Central memory CD8-positive, alpha-beta T cell (primary cell): ENCODE results near the gene ZBTB7A.

Experiments
- ATAC-seq: fragments of 150-1000 bp; cut with Tn5 transposase; replicated peaks from 2 replicates; pipeline ENCODE4 v1.10.0; 2022; ENCODE audit warnings: mild to moderate bottlenecking, moderate FRiP score, moderate number of reproducible peaks; ENCODE audit not compliant: poor library complexity, severe bottlenecking; ENCODE audit errors: extremely low read depth
- DNase-seq, 2 donors: peaks; one replicate each; pipeline ENCODE4 v3.0.0; 2021; ENCODE audit warnings: low spot score in 2 of 2
- H3K27ac Mint-ChIP-seq: one replicate; pipeline ENCODE4 v1.8.0; 2022; ENCODE audit warnings: low read depth, mild to moderate bottlenecking, moderate library complexity, mixed read lengths
- H3K27me3 Mint-ChIP-seq: one replicate; pipeline ENCODE4 v1.8.0; 2022; ENCODE audit warnings: mixed read lengths
- H3K36me3 Mint-ChIP-seq: one replicate; pipeline ENCODE4 v1.8.0; 2022; ENCODE audit warnings: mild to moderate bottlenecking, moderate library complexity, mixed read lengths; ENCODE audit not compliant: insufficient read depth
- H3K4me1 Mint-ChIP-seq: one replicate; pipeline ENCODE4 v1.8.0; 2022; ENCODE audit warnings: mixed read lengths
- H3K4me3 Mint-ChIP-seq: one replicate; pipeline ENCODE4 v1.8.0; 2022; ENCODE audit warnings: mild to moderate bottlenecking, moderate library complexity, mixed read lengths
- H3K9me3 Mint-ChIP-seq: one replicate; pipeline ENCODE4 v1.8.0; 2022; ENCODE audit warnings: mixed read lengths

ZBTB7A gene

DNA sequence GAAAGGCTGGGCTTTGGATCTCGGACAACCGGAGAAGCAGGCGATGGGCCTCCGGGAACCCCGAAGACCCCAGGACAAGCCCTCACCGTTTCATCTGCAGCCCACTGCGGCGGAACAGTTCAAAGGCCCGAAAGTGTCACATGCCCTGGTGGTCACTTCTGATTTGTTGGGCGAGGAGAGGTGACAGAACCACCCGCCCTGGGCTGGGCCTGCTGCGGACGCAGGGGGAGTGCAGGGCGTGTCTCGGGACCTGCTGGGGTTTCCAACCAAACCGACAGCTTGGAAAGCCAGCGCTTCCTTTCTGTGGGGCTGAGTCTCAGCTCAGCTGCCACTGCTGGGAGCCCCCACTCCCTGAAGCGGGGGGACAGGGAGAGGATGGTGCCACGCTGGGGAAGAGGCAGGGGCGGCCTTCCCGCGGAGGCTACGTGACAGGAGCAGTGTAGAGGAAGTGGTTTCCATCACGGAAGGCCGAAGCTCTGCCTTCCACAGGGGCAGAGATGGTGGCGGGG is 22.8 kb upstream of the ZBTB7A start:
- Mint-ChIP-seq H3K27ac (peak overlapping the region; percentile 90), H3K4me3 (peak overlapping the region; percentile 68), H3K4me1 (peaks cover 32% of the 10 kb centered on the region), H3K9me3 (no peaks in the 10 kb centered on the region), H3K27me3 (no peaks in the 10 kb centered on the region), H3K36me3 (peaks cover 15% of the 10 kb centered on the region)
- DNase-seq (peak; percentile 37 to 49), ATAC-seq (peak; percentile 35)

DNA sequence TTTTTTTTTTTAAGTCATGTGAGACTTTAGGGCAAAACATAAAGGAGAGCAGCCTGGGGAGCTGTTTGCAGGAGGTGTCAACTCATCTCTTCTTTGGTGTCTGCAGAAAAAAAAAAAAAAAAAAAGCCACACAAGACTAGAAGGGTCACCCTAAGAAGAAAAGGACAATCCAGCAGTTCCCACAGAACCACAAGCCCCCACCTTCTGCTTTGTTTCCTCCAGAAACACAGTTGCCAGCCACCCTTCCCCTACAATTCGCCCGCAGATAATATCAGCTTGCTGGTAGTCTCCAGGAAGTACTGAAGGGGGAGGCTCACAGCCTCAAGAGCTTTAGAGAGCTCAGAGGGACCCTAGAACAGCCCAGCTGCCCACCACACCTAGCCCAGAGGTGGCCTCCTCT is 22.3 kb upstream of the ZBTB7A start:
- peaks cover 37% of the 10 kb centered on the region for H3K4me1 Mint-ChIP-seq
- peaks cover 15% of the 10 kb centered on the region for H3K36me3 Mint-ChIP-seq
- H3K4me3 Mint-ChIP-seq: peak overlapping the region; percentile 68
- no peaks in the 10 kb centered on the region for H3K9me3 Mint-ChIP-seq
- ATAC-seq (peak; percentile 81), DNase-seq (peak; percentile 42 to 67)
- no peaks in the 10 kb centered on the region for H3K27me3 Mint-ChIP-seq
- H3K27ac Mint-ChIP-seq: peak overlapping the region; percentile 90

DNA sequence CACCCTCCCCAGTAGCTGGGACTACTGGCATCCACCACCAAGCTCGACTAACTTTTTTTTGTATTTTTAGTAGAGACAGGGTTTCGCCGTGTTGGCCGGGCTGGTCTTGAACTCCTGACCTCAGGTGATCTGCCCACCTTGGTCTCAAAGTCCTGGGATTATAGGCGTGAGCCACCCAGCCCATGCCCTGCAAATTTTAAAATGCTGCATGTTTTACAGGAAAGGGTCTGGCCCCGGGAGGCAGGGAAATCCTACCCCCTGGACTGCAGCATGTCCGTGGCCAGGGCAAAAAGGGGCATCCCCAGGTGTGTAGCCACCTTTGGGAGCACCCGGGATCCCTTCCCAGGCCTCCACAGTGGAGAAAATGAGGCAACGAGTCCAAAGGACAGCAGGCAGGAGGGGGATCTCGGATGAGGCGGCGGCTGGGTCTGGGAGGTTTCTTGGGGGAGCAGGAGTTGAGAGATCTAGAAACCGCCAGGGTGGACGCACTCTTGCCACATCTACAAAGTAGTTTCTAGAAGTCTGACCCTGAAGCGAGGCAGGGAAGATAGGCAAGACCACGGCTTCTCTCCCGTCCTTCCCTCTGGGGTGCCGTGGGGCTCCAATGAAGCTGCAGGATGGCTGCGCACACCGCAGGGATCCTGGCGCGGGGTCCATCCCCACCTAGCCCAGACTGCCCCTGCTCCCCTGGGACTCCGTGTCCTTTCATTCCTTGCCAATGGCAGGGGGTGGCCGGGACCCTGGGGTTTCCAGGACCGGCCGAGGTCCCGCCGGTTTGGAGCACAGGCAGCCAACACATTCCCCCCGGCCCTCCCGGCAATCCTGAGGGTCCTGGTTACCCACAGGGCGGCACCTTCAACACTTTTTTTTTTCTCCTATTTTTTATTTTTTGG is 21.3 kb upstream of the ZBTB7A start:
- H3K9me3 Mint-ChIP-seq: no peaks in the 10 kb centered on the region

DNA sequence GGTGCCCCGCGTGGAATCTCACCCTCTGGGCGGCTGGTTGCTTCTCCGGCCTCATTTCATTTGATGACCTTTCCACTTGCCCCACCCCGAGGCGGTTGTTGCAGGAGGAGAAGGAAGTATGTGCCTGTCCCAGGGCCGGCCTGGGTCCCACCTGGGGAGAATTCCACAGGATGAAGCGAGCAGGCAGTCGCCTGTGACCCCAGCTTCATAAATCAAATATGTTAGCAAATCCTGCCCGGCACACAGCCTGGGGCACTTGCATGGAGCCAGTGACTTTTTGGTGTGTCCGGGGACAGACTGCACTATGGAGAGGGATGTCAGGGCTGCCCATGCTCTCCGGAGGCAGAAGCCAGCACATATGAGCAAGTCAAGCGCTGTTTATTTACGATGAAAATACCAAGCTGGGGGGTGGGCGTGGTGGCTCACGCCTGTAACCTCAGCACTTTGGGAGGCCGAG is 19.7 kb upstream of the ZBTB7A start:
- ATAC-seq: no peak
- Mint-ChIP-seq H3K27me3 (no peaks in the 10 kb centered on the region), H3K4me1 (peaks cover 46% of the 10 kb centered on the region), H3K4me3 (peak overlapping the region; percentile 68), H3K36me3 (peaks cover 11% of the 10 kb centered on the region), H3K27ac (peak overlapping the region; percentile 10), H3K9me3 (no peaks in the 10 kb centered on the region)
- DNase-seq: no peak

More for the DNA sequence above, 21.3 kb upstream of the ZBTB7A start:
- Mint-ChIP-seq H3K4me3 (peak overlapping the region; percentile 68), H3K27ac (peak overlapping the region; percentile 90), H3K36me3 (peaks cover 13% of the 10 kb centered on the region), H3K27me3 (no peaks in the 10 kb centered on the region), H3K4me1 (peaks cover 44% of the 10 kb centered on the region)
- DNase-seq: no peak
- ATAC-seq: no peak

DNA sequence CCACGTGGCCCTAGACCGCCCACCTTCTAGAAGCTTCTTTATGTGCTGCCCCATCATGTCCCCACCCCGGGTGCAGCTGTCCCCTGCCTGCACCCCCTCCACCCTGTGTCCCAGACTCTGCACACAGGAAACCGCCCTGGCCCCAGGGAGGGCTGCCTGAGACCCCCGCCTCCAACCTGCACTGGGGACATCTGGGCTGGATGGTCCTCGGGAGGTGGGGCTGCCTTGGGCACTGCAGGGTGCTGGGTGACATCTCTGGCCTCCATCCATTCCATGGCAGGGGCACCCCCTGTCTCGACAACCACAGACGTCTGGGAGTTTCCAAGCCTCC is 17.8 kb upstream of the ZBTB7A start:
- H3K4me3 Mint-ChIP-seq: peak overlapping the region; percentile 66
- H3K27me3 Mint-ChIP-seq: no peaks in the 10 kb centered on the region
- no peaks in the 10 kb centered on the region for H3K9me3 Mint-ChIP-seq
- no peak for DNase-seq
- peaks cover 40% of the 10 kb centered on the region for H3K4me1 Mint-ChIP-seq
- peak overlapping the region; percentile 87 for H3K27ac Mint-ChIP-seq
- ATAC-seq: no peak
- H3K36me3 Mint-ChIP-seq: peaks cover 7% of the 10 kb centered on the region

DNA sequence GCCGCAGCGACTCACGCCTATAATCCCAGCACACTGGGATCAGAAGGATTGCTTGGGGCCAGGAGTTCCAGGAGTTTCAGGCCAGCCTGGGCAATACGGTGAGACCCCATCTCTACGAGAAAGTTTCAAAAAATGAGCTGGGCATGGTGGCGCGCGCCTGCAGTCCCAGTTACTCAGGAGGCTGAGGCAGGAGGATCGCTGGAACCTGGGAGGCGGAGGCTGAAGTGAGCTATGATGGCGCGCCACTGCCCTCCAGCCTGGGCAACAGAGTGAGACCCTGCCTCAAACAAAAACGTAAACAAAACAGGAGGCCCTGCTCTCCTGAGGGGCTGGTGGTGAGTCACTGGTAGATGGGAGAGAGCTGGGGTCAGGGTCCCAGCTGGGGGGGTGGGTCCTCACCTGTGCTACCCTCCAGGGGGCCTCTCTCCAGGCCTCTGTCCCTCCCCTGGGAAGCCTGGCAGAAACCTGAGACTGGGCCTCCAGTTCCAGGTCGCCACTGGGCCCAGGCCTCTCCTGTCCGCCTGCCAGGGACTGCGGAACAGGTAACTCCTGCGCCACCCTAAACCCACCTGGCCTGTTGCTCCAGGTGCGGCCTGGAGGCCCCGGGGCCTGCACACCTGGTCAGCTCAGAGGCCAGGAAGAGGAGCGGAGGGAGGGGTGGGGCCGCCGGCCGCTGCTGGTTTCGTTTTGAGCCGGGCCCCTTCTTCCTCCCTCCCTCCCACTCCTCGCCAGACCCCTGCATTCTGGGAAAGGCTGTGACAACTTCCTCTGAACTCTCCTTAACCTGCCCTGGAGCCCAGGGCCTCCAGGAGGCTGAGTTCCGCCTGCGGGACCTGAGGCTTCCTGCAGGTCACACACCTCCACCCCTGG is 17.2 kb upstream of the ZBTB7A start:
- H3K9me3 Mint-ChIP-seq: no peaks in the 10 kb centered on the region
- H3K36me3 Mint-ChIP-seq: peaks cover 5% of the 10 kb centered on the region
- peak overlapping the region; percentile 87 for H3K27ac Mint-ChIP-seq
- H3K4me1 Mint-ChIP-seq: peaks cover 34% of the 10 kb centered on the region
- H3K4me3 Mint-ChIP-seq: peak overlapping the region; percentile 66
- peak; percentile 35 for ATAC-seq
- H3K27me3 Mint-ChIP-seq: no peaks in the 10 kb centered on the region
- DNase-seq: peak in 1 of 2 donors; percentile 42

DNA sequence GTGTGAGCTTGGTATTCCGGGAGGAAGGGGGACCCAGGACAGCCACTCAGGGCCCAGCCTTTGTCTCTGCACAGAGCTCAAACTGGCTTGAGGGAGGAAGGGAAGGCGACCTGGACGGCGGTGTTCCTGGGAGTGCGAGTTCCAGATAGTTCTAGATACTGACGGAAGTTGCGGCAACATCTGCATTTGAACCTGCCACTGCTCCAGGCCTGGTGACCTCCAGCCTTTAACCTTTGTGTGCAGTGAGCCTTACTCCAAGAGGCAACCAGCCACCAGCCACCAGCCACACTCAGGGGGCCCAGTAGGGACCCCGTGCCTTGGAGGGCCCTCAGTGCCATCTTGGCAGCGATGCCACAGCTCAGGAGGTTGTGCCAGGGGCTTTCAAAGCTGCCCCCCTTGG is 15.5 kb upstream of the ZBTB7A start:
- Mint-ChIP-seq H3K27me3 (no peaks in the 10 kb centered on the region), H3K4me1 (peaks cover 24% of the 10 kb centered on the region), H3K4me3 (no peak overlapping the region), H3K36me3 (no peaks in the 10 kb centered on the region), H3K9me3 (no peaks in the 10 kb centered on the region), H3K27ac (peak overlapping the region; percentile 68)
- no peak for DNase-seq
- no peak for ATAC-seq

DNA sequence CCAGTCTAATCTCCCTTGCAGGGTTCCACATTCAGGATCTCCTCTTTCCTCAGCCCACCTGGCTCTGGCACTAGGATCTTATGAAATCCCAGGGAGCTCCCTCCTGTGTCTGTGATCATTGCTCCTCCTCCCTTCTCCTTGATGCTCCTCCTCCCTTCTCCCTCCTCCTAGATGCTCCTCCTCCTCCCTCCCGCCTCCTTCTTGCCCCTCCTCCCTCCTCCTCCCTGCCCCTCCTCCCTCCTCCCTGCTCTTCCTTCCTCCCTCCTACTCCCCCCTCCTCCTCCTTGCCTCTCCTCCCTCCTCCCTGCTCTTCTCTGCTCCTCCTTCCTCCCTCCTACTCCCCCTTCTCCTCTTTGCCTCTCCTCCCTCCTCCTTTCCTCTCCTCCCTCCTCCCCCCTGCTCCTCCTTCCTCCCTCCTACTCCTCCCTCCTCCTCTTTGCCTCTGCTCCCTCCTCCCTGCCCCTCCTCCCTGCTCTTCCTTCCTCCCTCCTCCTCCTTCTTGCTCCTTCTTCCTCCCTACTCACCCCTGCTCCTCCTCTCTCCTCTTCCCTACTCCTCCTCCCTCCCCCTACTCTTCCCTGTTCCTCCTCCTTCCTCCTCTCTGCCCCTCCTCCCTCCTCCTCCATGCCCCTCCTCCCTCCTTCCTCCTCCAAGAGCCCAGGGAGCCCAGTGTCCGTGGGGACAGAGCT is 14.9 kb upstream of the ZBTB7A start:
- ATAC-seq: no peak
- Mint-ChIP-seq H3K9me3 (no peaks in the 10 kb centered on the region), H3K27ac (peak overlapping the region; percentile 68)

DNA sequence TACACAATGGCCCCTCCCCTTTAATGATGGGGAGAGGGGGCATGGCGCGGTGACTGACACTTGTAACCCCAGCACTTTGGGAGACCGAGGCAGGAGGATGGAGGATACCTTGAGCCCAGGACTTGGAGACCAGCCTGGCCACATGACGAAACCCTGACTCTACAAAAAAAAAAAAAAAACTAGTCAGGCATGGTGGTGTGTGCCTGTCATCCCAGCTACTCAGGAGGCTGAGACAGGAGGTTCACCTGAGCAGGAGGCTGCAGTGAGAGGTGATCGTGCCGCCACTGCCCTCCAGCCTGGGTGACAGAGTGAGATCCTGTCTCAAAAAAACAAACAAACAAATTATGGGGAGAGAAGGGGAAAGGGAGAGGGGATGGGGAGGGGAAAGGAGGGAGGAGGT is 13.8 kb upstream of the ZBTB7A start:
- H3K27me3 Mint-ChIP-seq: no peaks in the 10 kb centered on the region
- H3K4me1 Mint-ChIP-seq: peaks cover 24% of the 10 kb centered on the region
- ATAC-seq: no peak
- H3K27ac Mint-ChIP-seq: peak overlapping the region; percentile 68
- no peak overlapping the region for H3K4me3 Mint-ChIP-seq
- no peaks in the 10 kb centered on the region for H3K9me3 Mint-ChIP-seq
- no peaks in the 10 kb centered on the region for H3K36me3 Mint-ChIP-seq
- DNase-seq: no peak

More for the DNA sequence above, 14.9 kb upstream of the ZBTB7A start:
- Mint-ChIP-seq H3K27me3 (no peaks in the 10 kb centered on the region), H3K36me3 (no peaks in the 10 kb centered on the region), H3K4me3 (no peak overlapping the region), H3K4me1 (peaks cover 24% of the 10 kb centered on the region)
- DNase-seq: no peak

DNA sequence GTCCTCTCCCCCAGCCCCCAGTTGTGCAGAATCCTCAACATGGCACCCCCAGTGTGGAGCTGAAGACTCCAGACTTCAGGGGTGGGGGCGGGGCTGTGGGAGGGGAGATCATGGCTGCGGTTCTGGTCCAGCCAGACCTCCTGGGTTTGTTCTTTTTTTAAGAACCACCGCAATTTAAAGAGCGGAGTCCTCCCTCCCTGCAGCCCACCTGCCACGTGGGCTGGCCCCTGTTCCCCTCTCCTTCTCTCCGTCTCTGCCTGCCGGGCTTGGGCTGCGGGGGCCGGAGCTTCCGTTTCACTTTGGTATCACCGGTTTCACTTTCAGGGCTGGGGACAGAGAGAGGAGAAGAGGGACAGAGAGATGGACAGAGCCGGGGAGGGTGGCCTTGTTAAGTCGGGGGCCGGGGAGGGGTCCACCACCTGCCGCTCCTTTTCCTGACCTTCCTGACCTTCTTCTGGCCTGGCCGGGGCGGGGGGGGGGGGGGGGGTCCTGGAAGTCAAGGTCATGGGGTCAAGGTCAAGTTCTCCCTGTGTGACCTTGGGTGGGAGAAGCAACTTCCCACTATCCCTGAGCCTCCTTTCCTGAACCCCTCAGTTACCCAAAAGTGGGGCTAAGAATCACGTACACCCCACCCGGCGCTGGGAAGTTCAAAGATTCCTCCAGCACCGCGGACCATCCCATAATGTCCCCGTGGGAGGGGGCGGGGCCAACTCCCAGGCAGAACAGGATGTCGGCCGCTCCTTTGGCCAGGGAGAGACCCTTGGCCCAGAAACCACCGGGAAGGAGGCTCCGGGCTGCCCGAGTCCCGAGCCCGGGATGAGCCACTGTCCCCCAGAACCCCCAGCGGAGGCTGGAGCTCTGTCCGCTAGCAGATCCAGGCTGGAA is 11.3 kb upstream of the ZBTB7A start:
- no peaks in the 10 kb centered on the region for H3K9me3 Mint-ChIP-seq
- no peak for DNase-seq

DNA sequence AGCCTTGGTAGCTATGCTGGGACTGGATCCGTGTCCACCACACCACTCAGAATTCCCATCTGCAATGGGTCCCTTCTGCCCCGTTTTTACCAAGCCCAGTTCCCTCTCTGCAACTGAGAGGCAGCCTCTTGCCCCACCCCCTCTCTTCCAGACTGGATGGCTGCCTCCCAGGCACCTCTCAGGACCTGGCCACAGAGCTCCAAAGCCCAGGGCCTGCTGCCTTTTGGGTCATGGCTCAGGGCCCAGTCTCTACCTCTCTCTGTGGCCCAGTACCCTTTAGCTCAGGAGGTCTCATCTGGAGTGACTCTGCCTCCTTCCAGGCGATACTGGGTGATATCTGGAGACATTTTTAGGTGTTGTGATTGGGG is 10.3 kb upstream of the ZBTB7A start:
- no peak overlapping the region for H3K27ac Mint-ChIP-seq
- H3K27me3 Mint-ChIP-seq: no peaks in the 10 kb centered on the region
- peak overlapping the region; percentile 81 for H3K4me3 Mint-ChIP-seq
- H3K9me3 Mint-ChIP-seq: no peaks in the 10 kb centered on the region
- DNase-seq: no peak
- peaks cover 6% of the 10 kb centered on the region for H3K4me1 Mint-ChIP-seq
- H3K36me3 Mint-ChIP-seq: peaks cover 4% of the 10 kb centered on the region
- no peak for ATAC-seq

More for the DNA sequence above, 11.3 kb upstream of the ZBTB7A start:
- ATAC-seq: peak; percentile 67
- peaks cover 9% of the 10 kb centered on the region for H3K4me1 Mint-ChIP-seq
- peaks cover 4% of the 10 kb centered on the region for H3K36me3 Mint-ChIP-seq
- H3K27ac Mint-ChIP-seq: peak overlapping the region; percentile 90
- H3K27me3 Mint-ChIP-seq: no peaks in the 10 kb centered on the region
- peak overlapping the region; percentile 81 for H3K4me3 Mint-ChIP-seq
